HEK293 (cell line): ENCODE results near the gene SLC2A4.

Experiments
- MYNN ChIP-seq: fragments of 450-650 bp; formaldehyde crosslinking; IDR thresholded peaks from 2 replicates; pipeline ENCODE4 v1.5.1; 2016; ENCODE audit warnings: missing biosample characterization, missing genetic modification characterization, borderline replicate concordance
- TRIM28 ChIP-seq: IDR thresholded peaks from 2 replicates; pipeline ENCODE4 v1.6.1; 2011; ENCODE audit warnings: low read length, control low read depth, borderline replicate concordance
- YY1 ChIP-seq: fragments of 450-650 bp; formaldehyde crosslinking; IDR thresholded peaks from 2 replicates; pipeline ENCODE4 v1.5.1; 2018; ENCODE audit warnings: missing biosample characterization, missing genetic modification characterization
- ZBTB7A ChIP-seq: fragments of 450-650 bp; formaldehyde crosslinking; IDR thresholded peaks from 2 replicates; pipeline ENCODE4 v1.5.1; 2016; ENCODE audit warnings: low read depth, missing biosample characterization, missing genetic modification characterization
- ZNF175 ChIP-seq: fragments of 450-650 bp; formaldehyde crosslinking; IDR thresholded peaks from 2 replicates; pipeline ENCODE4 v1.5.1; 2016; ENCODE audit warnings: missing biosample characterization, missing genetic modification characterization
- ZNF350 ChIP-seq: fragments of 450-650 bp; formaldehyde crosslinking; IDR thresholded peaks from 2 replicates; pipeline ENCODE4 v1.5.0; 2017; ENCODE audit warnings: missing biosample characterization, mild to moderate bottlenecking, missing genetic modification characterization
- ZNF549 ChIP-seq: fragments of 450-650 bp; IDR thresholded peaks from 2 replicates; pipeline ENCODE4 v1.5.1; 2018; ENCODE audit warnings: missing biosample characterization, missing genetic modification characterization, mild to moderate bottlenecking, inconsistent platforms, moderate library complexity
- TF ChIP-seq, protein P1 (sequence below): fragments of 450-650 bp; formaldehyde crosslinking; IDR thresholded peaks from 2 replicates; pipeline ENCODE4 v1.5.1; 2016; ENCODE audit warnings: missing biosample characterization, missing genetic modification characterization
- TF ChIP-seq, protein P2 (sequence below): IDR thresholded peaks from 2 replicates; pipeline ENCODE4 v1.6.1; 2011; ENCODE audit warnings: mild to moderate bottlenecking, low read depth, low read length, borderline replicate concordance

DNA sequence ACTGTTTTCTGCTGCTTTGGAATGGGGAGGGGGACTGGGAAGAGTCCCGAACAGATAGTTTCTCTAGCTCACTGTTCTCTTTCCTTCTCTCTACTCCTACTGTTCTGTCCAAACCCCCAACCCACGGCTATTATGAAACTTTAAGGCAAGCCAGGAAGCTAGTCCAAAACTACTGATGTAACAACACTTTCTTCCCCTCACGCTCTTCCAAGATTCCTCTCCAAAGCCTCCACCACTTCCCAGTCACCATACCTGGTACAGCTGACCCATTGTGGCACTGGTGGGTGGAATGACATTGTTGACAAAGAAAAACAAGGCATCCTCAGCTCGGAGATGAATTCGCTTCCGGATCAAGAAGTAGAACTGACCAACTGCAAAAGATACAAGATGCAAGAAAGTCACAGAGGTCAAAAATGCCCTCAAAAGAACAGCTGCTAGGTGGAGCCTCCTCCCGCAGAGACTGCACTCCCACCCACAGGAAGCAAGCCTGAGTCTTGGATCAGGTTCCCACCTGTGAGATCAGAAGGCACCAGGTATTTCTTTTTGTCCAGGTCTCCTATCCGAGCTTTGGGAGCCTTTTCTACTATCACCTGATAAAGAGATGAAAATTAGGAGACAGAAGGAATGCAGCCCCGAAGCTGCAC, 40.3 kb upstream of the SLC2A4 start:
- TF ChIP-seq ZNF549 (tag by site-specific recombination) = no peak
- no peak for TF ChIP-seq ZNF175 (tag by site-specific recombination)
- TF ChIP-seq ZBTB7A = no peak
- no peak for TF ChIP-seq YY1 (tag by site-specific recombination)
- no peak for TF ChIP-seq TRIM28
- TF ChIP-seq MYNN (tag by site-specific recombination) = no peak
- TF ChIP-seq, protein P1, sequence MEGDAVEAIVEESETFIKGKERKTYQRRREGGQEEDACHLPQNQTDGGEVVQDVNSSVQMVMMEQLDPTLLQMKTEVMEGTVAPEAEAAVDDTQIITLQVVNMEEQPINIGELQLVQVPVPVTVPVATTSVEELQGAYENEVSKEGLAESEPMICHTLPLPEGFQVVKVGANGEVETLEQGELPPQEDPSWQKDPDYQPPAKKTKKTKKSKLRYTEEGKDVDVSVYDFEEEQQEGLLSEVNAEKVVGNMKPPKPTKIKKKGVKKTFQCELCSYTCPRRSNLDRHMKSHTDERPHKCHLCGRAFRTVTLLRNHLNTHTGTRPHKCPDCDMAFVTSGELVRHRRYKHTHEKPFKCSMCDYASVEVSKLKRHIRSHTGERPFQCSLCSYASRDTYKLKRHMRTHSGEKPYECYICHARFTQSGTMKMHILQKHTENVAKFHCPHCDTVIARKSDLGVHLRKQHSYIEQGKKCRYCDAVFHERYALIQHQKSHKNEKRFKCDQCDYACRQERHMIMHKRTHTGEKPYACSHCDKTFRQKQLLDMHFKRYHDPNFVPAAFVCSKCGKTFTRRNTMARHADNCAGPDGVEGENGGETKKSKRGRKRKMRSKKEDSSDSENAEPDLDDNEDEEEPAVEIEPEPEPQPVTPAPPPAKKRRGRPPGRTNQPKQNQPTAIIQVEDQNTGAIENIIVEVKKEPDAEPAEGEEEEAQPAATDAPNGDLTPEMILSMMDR (tag by site-specific recombination) = no peak
- TF ChIP-seq, protein P2, sequence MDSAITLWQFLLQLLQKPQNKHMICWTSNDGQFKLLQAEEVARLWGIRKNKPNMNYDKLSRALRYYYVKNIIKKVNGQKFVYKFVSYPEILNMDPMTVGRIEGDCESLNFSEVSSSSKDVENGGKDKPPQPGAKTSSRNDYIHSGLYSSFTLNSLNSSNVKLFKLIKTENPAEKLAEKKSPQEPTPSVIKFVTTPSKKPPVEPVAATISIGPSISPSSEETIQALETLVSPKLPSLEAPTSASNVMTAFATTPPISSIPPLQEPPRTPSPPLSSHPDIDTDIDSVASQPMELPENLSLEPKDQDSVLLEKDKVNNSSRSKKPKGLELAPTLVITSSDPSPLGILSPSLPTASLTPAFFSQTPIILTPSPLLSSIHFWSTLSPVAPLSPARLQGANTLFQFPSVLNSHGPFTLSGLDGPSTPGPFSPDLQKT = no peak
- TF ChIP-seq ZNF350 (tag by site-specific recombination) = no peak
